A375 (cell line): ENCODE results near the gene ADCYAP1R1. TPM values are rescaled to one million over a fixed set of nuclear protein-coding genes. Genes with fewer than 3 reads are reported as not detected.

Source experiments
- small RNA-seq: library from RNA; depleted of rRNA; stranded (forward); fragments of <200 nt; gene quantifications from one replicate; pipeline ENCODE3, GENCODE V24; 2014
- total RNA-seq: library from RNA; depleted of rRNA; stranded (reverse); fragments of >200 nt; shearing (Covaris generic); gene quantifications from 2 replicates; pipeline ENCODE4 v1.2.3, GENCODE V29; 2014; rRNA removed

ADCYAP1R1 gene
- total RNA-seq, result not detected in 2 replicates

DNA sequence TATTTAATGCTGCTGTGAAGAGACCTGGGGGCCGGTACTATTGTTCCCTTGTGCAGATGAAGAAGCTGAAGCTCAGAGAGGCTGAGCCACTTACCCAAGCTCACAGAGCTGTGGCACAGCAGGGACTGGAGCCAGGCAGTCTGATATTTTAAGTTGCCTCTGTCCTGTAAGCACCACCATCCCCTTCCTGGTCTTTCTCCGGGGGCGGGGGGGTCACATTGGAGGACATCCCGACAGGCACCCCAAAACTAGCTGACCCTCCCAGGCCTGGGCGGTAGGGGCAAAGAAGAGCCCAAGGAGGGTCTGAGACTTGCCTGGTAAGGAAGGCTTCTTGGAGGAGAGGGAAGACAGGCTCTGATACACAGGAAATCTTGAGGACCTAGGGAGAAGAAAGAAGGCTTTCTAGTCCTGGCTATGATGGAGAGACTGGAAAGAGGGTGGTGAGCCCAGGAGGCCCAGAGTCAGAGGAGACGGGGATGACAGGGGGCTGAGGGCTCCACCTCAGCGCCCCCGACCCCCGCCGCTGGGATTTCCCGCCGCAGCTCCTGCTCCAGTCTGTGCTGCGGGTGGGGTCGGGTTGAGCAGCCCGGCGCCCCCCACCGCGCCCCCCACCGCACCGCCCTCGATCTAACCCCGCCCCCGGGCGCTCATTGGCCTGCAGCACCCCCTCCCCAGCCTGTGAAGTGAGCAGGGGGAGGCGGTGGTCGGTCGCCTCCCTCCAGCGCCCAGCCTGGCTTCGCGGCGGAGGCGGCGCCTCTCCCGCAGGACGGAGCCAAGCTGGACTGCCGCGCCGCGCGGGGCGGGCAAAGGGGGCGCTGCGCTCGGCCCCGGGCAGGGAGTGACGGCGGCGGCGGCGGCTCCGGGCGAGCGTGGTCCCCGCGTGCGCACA is at the start of gene ADCYAP1R1:
Gene ADCYAP1R1, plus strand, starts transcription at position 711 of the 889 bp plus-strand sequence. CDS start 10,957 bp downstream, outside the sequence.

Small RNA genes lying within 50 kb of the gene (small RNA-seq; reads per million reads assigned to genes)
- not detected for gene AC006466.1

Other genes with a start within 250 kb of the ADCYAP1R1 start
- gene AQP1, start 140.5 kb upstream of the ADCYAP1R1 start, total RNA-seq, result 1.2 TPM in 2 replicates
- not detected in 2 replicates for gene GHRHR, start 88.4 kb upstream of the ADCYAP1R1 start, total RNA-seq